ENCODE results near the gene ASCL2. TPM values are rescaled to one million over a fixed set of nuclear protein-coding genes. Genes with fewer than 3 reads are reported as not detected.
"Not testable (repeated sequence)": the region's sequence is repeated elsewhere in the genome, so short reads cannot be mapped to it uniquely, and the experiment has no call there.

Gene ASCL2
- total RNA-seq, 1 donor = 6.7 TPM

- DNase-seq (ENCODE audit: low read depth in 2 of 3, low spot score in 2 of 3) = no peak
Measured at GRCh38 chr11:2237457-2238238, 32.7 kb downstream of the ASCL2 start.

GRCh38 chr11:2236381-2237134 lies 33.8 kb downstream of the ASCL2 start:
- DNase-seq (ENCODE audit: low read depth in 2 of 3, low spot score in 2 of 3) = not testable (repeated sequence)

- DNase-seq (ENCODE audit: low read depth in 2 of 3, low spot score in 2 of 3) = no peak
Measured at GRCh38 chr11:2235588-2236326, 34.6 kb downstream of the ASCL2 start.

GRCh38 chr11:2234963-2235362 lies 35.4 kb downstream of the ASCL2 start:
- DNase-seq (ENCODE audit: low read depth in 2 of 3, low spot score in 2 of 3) = no peak

GRCh38 chr11:2233693-2234455 lies 36.5 kb downstream of the ASCL2 start:
- DNase-seq (ENCODE audit: low read depth in 2 of 3, low spot score in 2 of 3) = no peak

GRCh38 chr11:2229713-2230297 lies 40.6 kb downstream of the ASCL2 start:
- DNase-seq (ENCODE audit: low read depth in 2 of 3, low spot score in 2 of 3) = no peak

- DNase-seq (ENCODE audit: low read depth in 2 of 3, low spot score in 2 of 3) = no peak
Measured at GRCh38 chr11:2224254-2224653, 46.1 kb downstream of the ASCL2 start.

GRCh38 chr11:2223153-2223794 lies 47.1 kb downstream of the ASCL2 start:
- DNase-seq (ENCODE audit: low read depth in 2 of 3, low spot score in 2 of 3) = no peak

- DNase-seq (ENCODE audit: low read depth in 2 of 3, low spot score in 2 of 3) = no peak
Measured at GRCh38 chr11:2222451-2222850, 47.9 kb downstream of the ASCL2 start.

GRCh38 chr11:2221591-2221990 lies 48.8 kb downstream of the ASCL2 start:
- no peak for DNase-seq (ENCODE audit: low read depth in 2 of 3, low spot score in 2 of 3)

- no peak for DNase-seq (ENCODE audit: low read depth in 2 of 3, low spot score in 2 of 3)
Measured at GRCh38 chr11:2221024-2221423, 49.4 kb downstream of the ASCL2 start.

GRCh38 chr11:2220173-2220771 lies 50.1 kb downstream of the ASCL2 start:
- DNase-seq (ENCODE audit: low read depth in 2 of 3, low spot score in 2 of 3) = no peak

- DNase-seq (ENCODE audit: low read depth in 2 of 3, low spot score in 2 of 3) = no peak
Measured at GRCh38 chr11:2219318-2220017, 50.9 kb downstream of the ASCL2 start.

Other genes with a start within 250 kb of the ASCL2 start
- under 0.01 TPM for gene IGF2, start 131.2 kb downstream of the ASCL2 start, total RNA-seq
- gene INS, start 109.4 kb downstream of the ASCL2 start, total RNA-seq = not detected
- gene TH, start 98.8 kb downstream of the ASCL2 start, total RNA-seq = under 0.01 TPM
- gene C11orf21, start 31.3 kb upstream of the ASCL2 start, total RNA-seq = 56.3 TPM
- 92.6 TPM for gene TSPAN32, start 31.4 kb upstream of the ASCL2 start, total RNA-seq
- gene CD81, start 106.7 kb upstream of the ASCL2 start, total RNA-seq = 294 TPM
- gene TSSC4, start 130.2 kb upstream of the ASCL2 start, total RNA-seq = 96.9 TPM
- not detected for gene TRPM5, start 173.9 kb upstream of the ASCL2 start, total RNA-seq
- gene KCNQ1, start 174.4 kb upstream of the ASCL2 start, total RNA-seq = 1.1 TPM

All from hematopoietic multipotent progenitor cell (in vitro differentiated cells).